Mucosa of descending colon (tissue), 3 donors: ENCODE data around the gene CCDC40. TPM values are rescaled to one million over a fixed set of nuclear protein-coding genes. Genes with fewer than 3 reads are reported as not detected.

ENCODE experiments used
- ATAC-seq: fragments of 200-7000 bp; cut with Tn5 transposase; one replicate; pipeline ENCODE4 v1.9.1; 2020; ENCODE audit warnings: mild to moderate bottlenecking, moderate library complexity
- DNase-seq, 3 donors: peaks; one replicate each; pipeline ENCODE4 v3.0.0-alpha.2; 2020
- H3K36me3 ChIP-seq: fragments of 200-600 bp; one replicate; pipeline ENCODE4 v1.8.0; 2021; ENCODE audit warnings: low read depth, mild to moderate bottlenecking
- H3K4me1 ChIP-seq: fragments of 200-600 bp; one replicate; pipeline ENCODE4 v1.8.0; 2021; ENCODE audit warnings: low read depth, mild to moderate bottlenecking
- H3K4me3 ChIP-seq: fragments of 200-600 bp; one replicate; pipeline ENCODE4 v1.8.0; 2021; ENCODE audit warnings: mild to moderate bottlenecking
- H3K9me3 ChIP-seq: fragments of 200-600 bp; one replicate; pipeline ENCODE4 v1.8.0; 2021; ENCODE audit warnings: mild to moderate bottlenecking
- intact Hi-C, 2 donors: fragments of 100-400 bp; cut with DNase I in 1 of 2; cut with micrococcal nuclease in 1 of 2; formaldehyde crosslinking; loops; one replicate each; pipeline versions ENCODE4 v1.11.0 to v1.11.1; 2022; cut with DNase I, micrococcal nuclease
- total RNA-seq, 3 donors: library from RNA; stranded (reverse); fragmentation: NEBNext Ultra II Directional in 2 of 3; extraction: Animal tissue kit (Norgen Biotek cat#: 25700) in 2 of 3; gene quantifications; one replicate each; pipeline versions ENCODE4 v1.2.1 to v1.2.4, GENCODE V29; 2021 to 2023
- TF ChIP-seq, protein P1 (sequence below): fragments of 200-600 bp; IDR thresholded peaks from one replicate; pipeline ENCODE4 v1.8.0; 2022; ENCODE audit warnings: antibody characterized with exemption, mild to moderate bottlenecking
- donor health status: DM: no; HTN: no; CAD: no; lungs with moderate emphysema.
- donor health status: DM: no; HTN: no; CAD: no.
- donor health status: DM: no; HTN: yes; CAD: no.

The CCDC40 gene
- total RNA-seq, 3 donors from 2014 or later = 2.1 to 5.9 (median 2.7) TPM

DNA sequence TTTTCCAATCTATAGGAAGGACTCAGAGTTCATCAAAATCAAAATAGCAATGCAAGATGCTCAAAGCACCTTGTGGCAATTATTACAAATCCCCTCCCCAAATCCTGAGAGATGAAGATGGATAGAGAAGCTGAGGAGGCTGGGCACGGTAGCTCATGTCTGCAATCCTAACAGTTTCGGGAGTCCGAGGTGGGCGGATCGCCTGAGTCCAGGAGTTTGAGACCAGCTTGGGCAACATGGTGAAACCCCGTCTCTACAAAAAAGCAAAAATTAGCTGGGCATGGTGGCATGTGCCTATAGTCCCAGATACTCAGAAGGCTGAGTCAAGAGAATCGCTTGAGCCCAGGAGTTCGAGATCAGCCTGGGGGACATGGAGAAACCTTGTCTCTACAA, 9.4 kb upstream of the CCDC40 start:
- intact Hi-C loops = no loop called here
- H3K4me3 ChIP-seq = no peak overlapping the region
- DNase-seq = no peak
- no peak for ATAC-seq
- H3K9me3 ChIP-seq = no peaks in the 10 kb centered on the region
- H3K4me1 ChIP-seq = peaks cover 20% of the 10 kb centered on the region
- TF ChIP-seq, protein P1, sequence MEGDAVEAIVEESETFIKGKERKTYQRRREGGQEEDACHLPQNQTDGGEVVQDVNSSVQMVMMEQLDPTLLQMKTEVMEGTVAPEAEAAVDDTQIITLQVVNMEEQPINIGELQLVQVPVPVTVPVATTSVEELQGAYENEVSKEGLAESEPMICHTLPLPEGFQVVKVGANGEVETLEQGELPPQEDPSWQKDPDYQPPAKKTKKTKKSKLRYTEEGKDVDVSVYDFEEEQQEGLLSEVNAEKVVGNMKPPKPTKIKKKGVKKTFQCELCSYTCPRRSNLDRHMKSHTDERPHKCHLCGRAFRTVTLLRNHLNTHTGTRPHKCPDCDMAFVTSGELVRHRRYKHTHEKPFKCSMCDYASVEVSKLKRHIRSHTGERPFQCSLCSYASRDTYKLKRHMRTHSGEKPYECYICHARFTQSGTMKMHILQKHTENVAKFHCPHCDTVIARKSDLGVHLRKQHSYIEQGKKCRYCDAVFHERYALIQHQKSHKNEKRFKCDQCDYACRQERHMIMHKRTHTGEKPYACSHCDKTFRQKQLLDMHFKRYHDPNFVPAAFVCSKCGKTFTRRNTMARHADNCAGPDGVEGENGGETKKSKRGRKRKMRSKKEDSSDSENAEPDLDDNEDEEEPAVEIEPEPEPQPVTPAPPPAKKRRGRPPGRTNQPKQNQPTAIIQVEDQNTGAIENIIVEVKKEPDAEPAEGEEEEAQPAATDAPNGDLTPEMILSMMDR = no peak
- no peaks in the 10 kb centered on the region for H3K36me3 ChIP-seq

DNA sequence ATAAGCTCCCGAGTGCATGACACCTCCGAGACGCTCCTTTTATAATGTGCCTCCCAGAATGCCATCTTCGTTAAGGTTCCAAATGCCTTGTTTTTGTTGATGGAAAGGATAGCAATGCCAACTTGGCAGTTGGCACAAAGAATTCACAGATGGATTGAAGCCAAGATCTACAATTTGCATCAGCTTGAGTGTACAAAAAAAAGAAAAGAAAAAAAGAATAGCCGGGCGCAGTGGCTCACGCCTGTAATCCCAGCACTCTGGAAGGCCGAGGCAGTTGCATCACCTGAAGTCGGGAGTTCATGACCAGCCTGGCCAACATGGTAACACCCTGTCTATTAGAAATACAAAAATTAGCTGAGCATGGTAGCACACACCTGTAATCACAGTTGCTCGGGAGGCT, 8.4 kb upstream of the CCDC40 start:
- TF ChIP-seq, protein P1 = no peak
- no peaks in the 10 kb centered on the region for H3K36me3 ChIP-seq
- peak in 1 of 3 donors; percentile 5 for DNase-seq

DNA sequence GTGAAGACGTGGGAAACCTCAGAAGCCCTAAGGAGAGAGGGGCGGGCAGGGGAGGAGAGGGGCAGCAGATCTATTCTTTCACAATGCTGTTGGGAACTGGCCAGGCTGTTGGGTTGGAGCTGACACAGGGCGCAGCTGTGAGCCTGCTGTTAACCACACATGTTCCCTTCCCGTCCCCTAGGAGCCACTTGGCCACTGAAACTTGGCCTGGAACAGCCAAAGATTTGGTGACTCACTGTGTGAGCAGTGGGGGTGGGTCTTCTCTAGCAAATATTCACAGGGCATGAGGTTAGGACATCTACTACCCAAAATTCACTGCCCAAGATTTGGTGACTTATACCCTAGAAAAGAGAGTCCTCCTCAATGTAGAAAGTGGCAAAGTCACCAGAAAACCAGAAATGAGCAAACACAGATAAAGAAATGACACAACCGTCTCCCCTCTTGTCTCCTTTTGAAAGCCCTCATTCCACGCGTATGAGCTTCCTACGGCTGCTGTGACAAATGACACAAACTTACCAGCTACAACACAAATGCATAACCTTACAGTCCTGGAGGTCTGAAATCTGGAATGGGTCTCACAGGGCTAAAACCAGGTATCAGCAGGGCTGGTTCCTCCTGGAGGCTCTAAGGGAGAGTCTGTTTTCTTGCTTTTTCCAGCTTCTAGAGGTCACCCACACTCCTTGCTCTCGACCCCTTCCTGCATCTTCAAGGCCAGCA, 7.0 kb upstream of the CCDC40 start:
- DNase-seq (peak; percentile 53 to 73 (median 56)), ATAC-seq (peak; percentile 44)
- Histone ChIP-seq H3K4me3 (no peak overlapping the region), H3K4me1 (peaks cover 17% of the 10 kb centered on the region), H3K9me3 (no peaks in the 10 kb centered on the region), H3K36me3 (no peaks in the 10 kb centered on the region)
- TF ChIP-seq, protein P1 = no peak
- intact Hi-C loops = no loop called here

More for the DNA sequence above, 8.4 kb upstream of the CCDC40 start:
- H3K4me1 ChIP-seq = peaks cover 20% of the 10 kb centered on the region
- no peak overlapping the region for H3K4me3 ChIP-seq
- H3K9me3 ChIP-seq = no peaks in the 10 kb centered on the region
- ATAC-seq = no peak
- intact Hi-C loops = no loop called here

DNA sequence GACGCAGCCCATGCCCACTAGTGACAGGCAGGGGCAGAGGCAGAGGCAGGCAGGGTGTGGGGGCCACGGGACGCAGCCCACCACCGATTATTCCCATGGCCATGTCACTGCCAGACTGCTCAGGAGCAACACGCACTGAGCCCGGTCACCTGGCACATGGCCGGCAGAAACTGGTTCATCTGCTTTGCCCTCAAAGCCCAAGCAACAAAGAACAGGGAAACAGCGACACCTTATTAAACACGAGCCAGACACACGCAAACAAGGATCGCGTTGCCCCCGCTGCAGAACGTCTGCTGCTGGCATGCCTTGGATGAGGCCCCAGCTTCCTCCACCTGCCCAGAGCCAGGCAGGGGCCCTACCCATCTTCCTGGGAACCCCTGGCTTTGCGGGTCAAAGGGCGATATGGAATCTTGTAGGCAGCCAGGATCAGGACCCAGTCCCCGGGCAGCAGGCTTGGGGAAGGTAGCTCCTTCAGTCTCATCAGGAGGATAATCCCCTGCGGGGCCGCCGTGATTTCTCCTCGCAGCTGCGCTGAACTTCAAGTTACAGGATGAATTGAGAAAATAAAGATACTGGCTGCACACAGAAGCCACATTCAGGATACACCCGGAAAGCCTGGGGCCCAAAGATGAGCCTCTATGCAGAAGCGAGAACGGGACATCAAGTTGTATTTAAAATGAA, 5.6 kb upstream of the CCDC40 start:
- Histone ChIP-seq H3K36me3 (no peaks in the 10 kb centered on the region), H3K4me3 (no peak overlapping the region), H3K4me1 (peaks cover 17% of the 10 kb centered on the region), H3K9me3 (no peaks in the 10 kb centered on the region)
- TF ChIP-seq, protein P1 = no peak
- peak; percentile 77 to 80 (median 80) for DNase-seq
- ATAC-seq = peak; percentile 77
- intact Hi-C loops = no loop called here

DNA sequence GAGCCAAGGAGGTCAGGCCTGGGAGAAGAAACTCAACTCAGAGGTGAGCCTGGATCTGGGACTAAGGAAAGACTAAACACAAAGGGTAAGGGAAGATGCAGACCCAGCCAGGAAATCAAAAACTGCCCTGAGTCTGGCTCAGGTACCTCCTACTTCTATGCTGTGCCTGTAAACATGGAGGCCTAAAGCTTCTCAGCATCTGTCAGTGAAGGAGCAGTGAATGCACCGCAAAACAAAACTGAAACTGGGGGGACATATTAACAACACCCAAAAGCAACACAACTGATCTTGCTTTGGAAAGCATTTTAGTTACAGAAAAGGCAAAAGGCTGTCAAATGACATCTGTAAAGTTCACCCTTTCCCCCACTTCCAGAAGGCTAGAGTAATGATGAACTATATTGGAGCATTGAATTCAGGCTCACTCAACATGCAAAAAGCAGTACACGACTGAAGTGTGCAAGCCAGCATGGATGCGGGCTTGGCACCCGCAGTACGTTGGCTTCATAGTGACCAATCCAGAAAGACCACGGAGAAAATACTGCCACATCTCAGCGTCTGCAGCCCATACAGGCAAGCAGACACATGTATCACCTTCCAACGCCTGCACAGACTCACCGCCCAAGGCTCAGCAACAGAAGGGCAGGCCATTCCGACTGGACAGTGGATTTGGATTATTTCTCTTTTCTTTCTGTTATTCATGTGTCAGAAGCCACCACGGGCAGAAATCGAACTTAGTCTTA, 4.6 kb upstream of the CCDC40 start:
- no peak for ATAC-seq
- intact Hi-C loops = no loop called here
- Histone ChIP-seq H3K9me3 (no peaks in the 10 kb centered on the region), H3K4me3 (no peak overlapping the region), H3K4me1 (peaks cover 17% of the 10 kb centered on the region), H3K36me3 (no peaks in the 10 kb centered on the region)
- TF ChIP-seq, protein P1 = no peak
- peak in 1 of 3 donors; percentile 11 for DNase-seq
